Measurements from ENCODE around the gene TLL2.
A peak's percentile ranks its signal among the peaks of the same experiment; 100 is the strongest.

Gene TLL2

GRCh38 chr10:96419351-96419750 lies 94.4 kb downstream of the TLL2 start:
- DNase-seq = no peak

GRCh38 chr10:96418582-96418981 lies 95.1 kb downstream of the TLL2 start:
- DNase-seq = no peak

- DNase-seq = no peak
Measured at GRCh38 chr10:96417441-96417840, 96.3 kb downstream of the TLL2 start.

GRCh38 chr10:96416643-96417042 lies 97.1 kb downstream of the TLL2 start:
- no peak for DNase-seq

- DNase-seq = no peak
Measured at GRCh38 chr10:96415891-96416554, 97.7 kb downstream of the TLL2 start.

GRCh38 chr10:96415150-96415890 lies 98.4 kb downstream of the TLL2 start:
- no peak for DNase-seq

GRCh38 chr10:96414303-96414702 lies 99.4 kb downstream of the TLL2 start:
- no peak for DNase-seq

- no peak for DNase-seq
Measured at GRCh38 chr10:96413151-96413787, 100.5 kb downstream of the TLL2 start.

GRCh38 chr10:96411716-96412320 lies 101.9 kb downstream of the TLL2 start:
- no peak for DNase-seq

GRCh38 chr10:96410296-96410695 lies 103.4 kb downstream of the TLL2 start:
- DNase-seq = no peak

- DNase-seq = no peak
Measured at GRCh38 chr10:96408201-96408600, 105.5 kb downstream of the TLL2 start.

GRCh38 chr10:96407560-96408069 lies 106.1 kb downstream of the TLL2 start:
- no peak for DNase-seq

GRCh38 chr10:96406091-96406490 lies 107.6 kb downstream of the TLL2 start:
- DNase-seq = no peak

- no peak for DNase-seq
Measured at GRCh38 chr10:96402417-96403305, 111.1 kb downstream of the TLL2 start.

GRCh38 chr10:96401036-96401435 lies 112.7 kb downstream of the TLL2 start:
- no peak for DNase-seq

- no peak for DNase-seq
Measured at GRCh38 chr10:96400465-96400864, 113.3 kb downstream of the TLL2 start.

- no peak for DNase-seq
Measured at GRCh38 chr10:96397902-96398301, 115.8 kb downstream of the TLL2 start.

GRCh38 chr10:96395931-96396877 lies 117.5 kb downstream of the TLL2 start:
- peak; percentile 16 for DNase-seq

- no peak for DNase-seq
Measured at GRCh38 chr10:96390460-96390864, 123.3 kb downstream of the TLL2 start.

- DNase-seq = no peak
Measured at GRCh38 chr10:96389785-96390184, 123.9 kb downstream of the TLL2 start.

GRCh38 chr10:96387601-96388000 lies 126.1 kb downstream of the TLL2 start:
- no peak for DNase-seq
